T-cell (primary cell): ENCODE data around the gene UCK2. TPM values are rescaled to one million over a fixed set of nuclear protein-coding genes. Genes with fewer than 3 reads are reported as not detected.

ENCODE experiments used
- ATAC-seq, 4 experiments: fragments of 200-7000 bp in 3 of 4; fragments of 150-1000 bp in 1 of 4; cut with Tn5 transposase; replicated peaks in 1 of 4; 1 replicate in 3 of 4; 2 replicates in 1 of 4; pipeline ENCODE4 v1.10.0; 2021; ENCODE audit warnings: moderate library complexity in 3 of 4, mild to moderate bottlenecking in 2 of 4, moderate number of reproducible peaks in 1 of 4
- CTCF ChIA-PET, 2 donors: fragments of 300-600 bp; sonication (Branson Sonifier 250); formaldehyde crosslinking; loops; one replicate each; lab custom pipeline; 2022; ENCODE audit warnings: antibody characterized with exemption in 2 of 2; lab: Charles Lee
- POLR2A ChIA-PET, 2 donors: fragments of 300-600 bp; sonication (Branson Sonifier 250); formaldehyde crosslinking; loops; one replicate each; lab custom pipeline; 2022; ENCODE audit warnings: antibody characterized with exemption in 2 of 2; lab: Charles Lee
- DNase-seq, 35 experiments: peaks; one replicate each; pipeline versions ENCODE4 v3.0.0 to v3.0.0-alpha.2; 2013 to 2023
- H3K27ac ChIP-seq: one replicate; pipeline ENCODE4 v1.5.1; 2013; ENCODE audit warnings: low read length
- H3K27me3 ChIP-seq, 2 experiments: replicated peaks in 1 of 2; 1 replicate in 1 of 2; 2 replicates in 1 of 2; pipeline versions ENCODE4 v1.6.1 to v1.7.0; 2013; ENCODE audit warnings: low read length in 1 of 2, mixed read lengths in 1 of 2; ENCODE audit not compliant: control insufficient read depth in 2 of 2, insufficient read depth in 2 of 2; ENCODE audit errors: extremely low read depth in 1 of 2
- H3K36me3 ChIP-seq, 2 donors: 1 replicate in 1 of 2; 2 replicates in 1 of 2; pipeline versions ENCODE4 v1.6.1 to v1.7.0; 2013; ENCODE audit warnings: low read length in 1 of 2; ENCODE audit not compliant: control insufficient read depth in 2 of 2, insufficient read depth in 1 of 2; ENCODE audit errors: extremely low read depth in 1 of 2
- H3K4me1 ChIP-seq, 2 experiments: 1 replicate in 1 of 2; 2 replicates in 1 of 2; pipeline versions ENCODE4 v1.6.1 to v1.7.0; 2013; ENCODE audit warnings: low read length in 2 of 2, mixed read lengths in 1 of 2; ENCODE audit not compliant: insufficient read depth in 2 of 2, control insufficient read depth in 1 of 2; ENCODE audit errors: extremely low read depth in 1 of 2
- H3K4me3 ChIP-seq, 2 donors: 1 replicate in 1 of 2; 2 replicates in 1 of 2; pipeline versions ENCODE4 v1.5.1 to v1.7.0; 2013; ENCODE audit warnings: mild to moderate bottlenecking in 2 of 2, low read length in 1 of 2, moderate library complexity in 1 of 2; ENCODE audit not compliant: control insufficient read depth in 1 of 2; ENCODE audit errors: extremely low read depth in 1 of 2
- H3K9me3 ChIP-seq: 2 replicates; pipeline ENCODE4 v1.7.0; 2013
- H3K27ac Mint-ChIP-seq, 2 donors: one replicate each; pipeline ENCODE4 v1.8.0; 2020 to 2021; ENCODE audit warnings: mild to moderate bottlenecking in 2 of 2, mixed read lengths in 2 of 2
- H3K27me3 Mint-ChIP-seq, 2 donors: one replicate each; pipeline ENCODE4 v1.8.0; 2021 to 2022; ENCODE audit warnings: mixed read lengths in 2 of 2
- H3K36me3 Mint-ChIP-seq: one replicate; pipeline ENCODE4 v1.8.0; 2021; ENCODE audit warnings: mixed read lengths
- H3K4me1 Mint-ChIP-seq, 3 donors: one replicate each; pipeline ENCODE4 v1.8.0; 2020 to 2022; ENCODE audit warnings: mixed read lengths in 3 of 3, mild to moderate bottlenecking in 1 of 3
- H3K4me3 Mint-ChIP-seq, 3 donors: one replicate each; pipeline ENCODE4 v1.8.0; 2020 to 2022; ENCODE audit warnings: mild to moderate bottlenecking in 3 of 3, mixed read lengths in 3 of 3, moderate library complexity in 3 of 3
- H3K9me3 Mint-ChIP-seq, 3 donors: one replicate each; pipeline ENCODE4 v1.8.0; 2020 to 2022; ENCODE audit warnings: mixed read lengths in 3 of 3
- WGBS: methylation state at CpG from one replicate; pipeline ENCODE4 v1.1.5; 2013; ENCODE audit warnings: missing lambda C conversion rate; ENCODE audit not compliant: insufficient coverage; 5-methylcytosine and 5-hydroxymethylcytosine counted together
- total RNA-seq, 35 experiments: library from RNA in 6 of 35; stranded (reverse) in 6 of 35; fragments of 120-200 nt in 1 of 35; gene quantifications; one replicate each; pipeline versions ENCODE4 v1.2.1 to v1.2.4 and lab custom pipeline; 2013 to 2026

UCK2 gene
- total RNA-seq, 5 donors from 2014 or later (not counting 1 experiment from before 2014, with no cell fraction given) = 2.8 to 9.0 (median 6.9) TPM

GRCh38 chr1:165876121-165876520 lies 48.7 kb downstream of the UCK2 start:
- Histone ChIP-seq H3K4me1 (peaks cover 18 to 21% of the 10 kb centered on the region in 2 experiments), H3K4me3 (no peak overlapping the region), H3K9me3 (peaks cover 4% of the 10 kb centered on the region), H3K36me3 (no peaks in the 10 kb centered on the region), H3K27ac (no peak overlapping the region), H3K27me3 (no peaks in the 10 kb centered on the region)
- peaks cover 4% of the 10 kb centered on the region for H3K36me3 Mint-ChIP-seq
- ChIA-PET POLR2A (no interaction called here), CTCF (no interaction called here)
- H3K27me3 Mint-ChIP-seq = peaks cover 0 to 16% of the 10 kb centered on the region in 2 donors
- DNase-seq (no peak), ATAC-seq (no peak)
- no CpG with 5 or more reads among the region's 1 CpG for WGBS
- H3K9me3 Mint-ChIP-seq = no peaks in the 10 kb centered on the region
- peaks cover 38 to 54% (median 53%) of the 10 kb centered on the region in 3 donors for H3K4me1 Mint-ChIP-seq
- H3K27ac Mint-ChIP-seq = no peak overlapping the region
- H3K4me3 Mint-ChIP-seq = no peak overlapping the region

- Mint-ChIP-seq H3K9me3 (no peaks in the 10 kb centered on the region), H3K27ac (no peak overlapping the region), H3K27me3 (peaks cover 0 to 16% of the 10 kb centered on the region in 2 donors), H3K36me3 (peaks cover 4% of the 10 kb centered on the region), H3K4me3 (no peak overlapping the region), H3K4me1 (peaks cover 27 to 42% (median 41%) of the 10 kb centered on the region in 3 donors)
- ATAC-seq = no peak
- CTCF ChIA-PET = no interaction called here
- no peak overlapping the region for H3K4me3 ChIP-seq
- 100% methylated on average over 6 of the region's 9 CpGs for WGBS
- no peaks in the 10 kb centered on the region for H3K36me3 ChIP-seq
- H3K4me1 ChIP-seq = peaks cover 8 to 10% of the 10 kb centered on the region in 2 experiments
- no peak overlapping the region for H3K27ac ChIP-seq
- no peak for DNase-seq
- peaks cover 4% of the 10 kb centered on the region for H3K9me3 ChIP-seq
- POLR2A ChIA-PET = no interaction called here
- no peaks in the 10 kb centered on the region for H3K27me3 ChIP-seq
Measured at GRCh38 chr1:165877411-165877810, 50.0 kb downstream of the UCK2 start.

GRCh38 chr1:165877940-165878556 lies 50.6 kb downstream of the UCK2 start:
- 90% methylated on average over 4 of the region's 7 CpGs for WGBS
- Mint-ChIP-seq H3K27ac (no peak overlapping the region), H3K4me1 (peaks cover 22 to 36% (median 34%) of the 10 kb centered on the region in 3 donors), H3K27me3 (peaks cover 0 to 16% of the 10 kb centered on the region in 2 donors), H3K4me3 (no peak overlapping the region), H3K36me3 (peaks cover 4% of the 10 kb centered on the region), H3K9me3 (no peaks in the 10 kb centered on the region)
- H3K4me3 ChIP-seq = no peak overlapping the region
- ChIA-PET CTCF (no interaction called here), POLR2A (no interaction called here)
- ATAC-seq (no peak), DNase-seq (no peak)
- no peaks in the 10 kb centered on the region for H3K36me3 ChIP-seq
- no peak overlapping the region for H3K27ac ChIP-seq
- peaks cover 4 to 8% of the 10 kb centered on the region in 2 experiments for H3K4me1 ChIP-seq
- no peaks in the 10 kb centered on the region for H3K27me3 ChIP-seq
- H3K9me3 ChIP-seq = peaks cover 4% of the 10 kb centered on the region

GRCh38 chr1:165879946-165880345 lies 52.5 kb downstream of the UCK2 start:
- POLR2A ChIA-PET = no interaction called here

GRCh38 chr1:165880993-165881392 lies 53.6 kb downstream of the UCK2 start:
- H3K9me3 ChIP-seq = peaks cover 4% of the 10 kb centered on the region
- CTCF ChIA-PET = no interaction called here
- ATAC-seq = no peak

More at GRCh38 chr1:165879946-165880345, 52.5 kb downstream of the UCK2 start:
- no peaks in the 10 kb centered on the region for H3K36me3 ChIP-seq
- DNase-seq (no peak), ATAC-seq (no peak)
- Mint-ChIP-seq H3K9me3 (no peaks in the 10 kb centered on the region), H3K36me3 (peaks cover 4% of the 10 kb centered on the region), H3K4me1 (peaks cover 16 to 20% (median 19%) of the 10 kb centered on the region in 3 donors), H3K27ac (no peak overlapping the region), H3K4me3 (no peak overlapping the region), H3K27me3 (peaks cover 0 to 16% of the 10 kb centered on the region in 2 donors)
- H3K9me3 ChIP-seq = peaks cover 4% of the 10 kb centered on the region
- WGBS = 93% methylated on average over 2 of the region's 4 CpGs
- no peak overlapping the region for H3K4me3 ChIP-seq
- no peaks in the 10 kb centered on the region for H3K27me3 ChIP-seq
- CTCF ChIA-PET = no interaction called here
- H3K27ac ChIP-seq = no peak overlapping the region
- peaks cover 0 to 8% of the 10 kb centered on the region in 2 experiments for H3K4me1 ChIP-seq

GRCh38 chr1:165882168-165882837 lies 54.9 kb downstream of the UCK2 start:
- no peaks in the 10 kb centered on the region for H3K36me3 ChIP-seq
- no peak overlapping the region for H3K4me3 ChIP-seq
- POLR2A ChIA-PET = no interaction called here
- CTCF ChIA-PET = interaction anchor here in 1 of 2 donors (0.6 kb wide), 1 partner anchor 54 kb away, joined by 3 read pairs; no protein-coding TSS in a partner anchor
- no peak overlapping the region for H3K27ac ChIP-seq
- 100% methylated on average over 2 of the region's 3 CpGs for WGBS
- no peaks in the 10 kb centered on the region for H3K36me3 Mint-ChIP-seq
- no peaks in the 10 kb centered on the region for H3K4me1 ChIP-seq
- peaks cover 8 to 9% (median 8%) of the 10 kb centered on the region in 3 donors for H3K4me1 Mint-ChIP-seq
- peaks cover 0 to 15% of the 10 kb centered on the region in 2 donors for H3K27me3 Mint-ChIP-seq
- no peaks in the 10 kb centered on the region for H3K9me3 Mint-ChIP-seq
- no peak overlapping the region for H3K27ac Mint-ChIP-seq
- peaks cover 2% of the 10 kb centered on the region for H3K9me3 ChIP-seq
- DNase-seq (no peak), ATAC-seq (no peak)
- H3K4me3 Mint-ChIP-seq = no peak overlapping the region
- H3K27me3 ChIP-seq = no peaks in the 10 kb centered on the region

More at GRCh38 chr1:165880993-165881392, 53.6 kb downstream of the UCK2 start:
- no peaks in the 10 kb centered on the region for H3K9me3 Mint-ChIP-seq
- POLR2A ChIA-PET = no interaction called here
- no peak overlapping the region for H3K27ac ChIP-seq
- H3K27me3 ChIP-seq = no peaks in the 10 kb centered on the region
- H3K27ac Mint-ChIP-seq = no peak overlapping the region
- peaks cover 8 to 12% (median 11%) of the 10 kb centered on the region in 3 donors for H3K4me1 Mint-ChIP-seq
- peaks cover 0 to 16% of the 10 kb centered on the region in 2 donors for H3K27me3 Mint-ChIP-seq
- WGBS = no CpG with 5 or more reads among the region's 5 CpGs
- H3K4me3 Mint-ChIP-seq = no peak overlapping the region
- no peaks in the 10 kb centered on the region for H3K4me1 ChIP-seq
- H3K4me3 ChIP-seq = no peak overlapping the region
- H3K36me3 Mint-ChIP-seq = peaks cover 4% of the 10 kb centered on the region
- H3K36me3 ChIP-seq = no peaks in the 10 kb centered on the region
- DNase-seq = no peak
